G401 (cell line): Measurements from ENCODE around the gene COG2. TPM values are rescaled to one million over a fixed set of nuclear protein-coding genes. Genes with fewer than 3 reads are reported as not detected.
"Not testable (repeated sequence)": the region's sequence is repeated elsewhere in the genome, so short reads cannot be mapped to it uniquely, and the experiment has no call there.

ENCODE experiments used
- DNase-seq: peaks from one replicate; pipeline ENCODE4 v3.0.0-alpha.2; 2015; ENCODE audit warnings: low spot score
- in situ Hi-C: cut with HindIII; loops from 2 replicates; pipeline ENCODE4 v1.10.0; 2016; ENCODE audit warnings: low sequenced_read_pairs, mixed read lengths
- total RNA-seq: library from RNA; depleted of rRNA; stranded (reverse); fragments of >200 nt; shearing (Covaris generic); gene quantifications from 2 replicates; pipeline ENCODE4 v1.2.3, GENCODE V29; 2014

COG2 gene
- total RNA-seq, 1 experiment from 2014 or later: 35.5 TPM

DNA sequence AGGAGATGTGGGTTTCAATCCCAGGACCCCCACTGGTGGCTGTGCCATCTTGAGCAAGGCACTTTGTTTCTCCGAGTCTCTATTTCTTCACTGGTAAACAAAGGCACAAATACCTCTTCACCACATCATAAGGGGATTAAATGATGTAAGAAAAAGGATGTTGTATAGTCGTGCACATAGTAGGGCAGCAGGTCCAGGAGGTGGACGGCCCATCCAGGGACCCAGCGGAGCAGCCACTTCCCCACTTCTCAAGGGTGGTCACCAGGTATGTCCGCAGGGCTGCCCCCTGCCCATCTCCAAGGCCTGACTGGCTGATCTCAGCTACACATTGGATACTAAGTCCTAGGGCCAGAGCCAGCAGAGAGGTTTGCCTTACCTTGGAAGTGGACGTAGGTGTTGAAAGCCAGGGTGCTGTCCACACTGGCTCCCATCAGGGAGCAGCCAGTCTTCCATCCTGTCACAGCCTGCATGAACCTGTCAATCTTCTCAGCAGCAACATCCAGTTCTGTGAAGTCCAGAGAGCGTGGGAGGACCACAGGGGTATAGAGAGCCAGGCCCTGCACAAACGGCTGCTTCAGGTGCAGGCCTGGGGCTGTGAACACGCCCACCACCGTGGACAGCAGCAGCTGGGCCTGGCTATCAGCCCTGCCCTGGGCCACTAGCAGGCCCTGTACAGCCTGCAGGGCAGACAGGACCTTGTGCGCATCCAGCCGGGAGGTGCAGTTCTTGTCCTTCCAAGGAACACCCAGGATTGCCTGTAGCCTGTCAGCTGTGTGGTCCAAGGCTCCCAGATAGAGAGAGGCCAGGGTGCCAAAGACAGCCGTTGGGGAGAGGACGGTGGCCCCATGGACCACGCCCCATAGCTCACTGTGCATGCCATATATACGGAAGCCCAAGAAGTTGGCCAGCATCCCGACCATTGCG lies 67.6 kb downstream of the COG2 start:
- in situ Hi-C loops: no loop called here
- DNase-seq: no peak

DNA sequence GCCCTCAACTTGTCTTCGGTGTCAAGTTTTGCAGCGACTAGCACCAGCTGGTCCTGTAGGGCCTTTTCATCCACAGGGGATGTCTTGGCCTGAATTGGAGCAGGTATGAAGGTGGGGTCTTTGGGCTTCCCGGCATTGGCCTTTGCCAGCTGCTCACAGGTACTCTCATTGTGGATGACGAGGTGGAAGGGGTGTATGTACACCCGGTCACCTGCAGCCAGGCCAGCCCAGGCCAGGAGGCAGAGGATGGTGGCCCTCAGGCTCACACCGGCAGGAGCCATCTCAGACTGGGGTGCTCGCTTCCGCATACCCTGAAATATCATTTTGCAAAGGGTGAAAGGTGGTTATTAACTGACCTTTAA lies 68.2 kb downstream of the COG2 start:
- in situ Hi-C loops: no loop called here
- DNase-seq: no peak

DNA sequence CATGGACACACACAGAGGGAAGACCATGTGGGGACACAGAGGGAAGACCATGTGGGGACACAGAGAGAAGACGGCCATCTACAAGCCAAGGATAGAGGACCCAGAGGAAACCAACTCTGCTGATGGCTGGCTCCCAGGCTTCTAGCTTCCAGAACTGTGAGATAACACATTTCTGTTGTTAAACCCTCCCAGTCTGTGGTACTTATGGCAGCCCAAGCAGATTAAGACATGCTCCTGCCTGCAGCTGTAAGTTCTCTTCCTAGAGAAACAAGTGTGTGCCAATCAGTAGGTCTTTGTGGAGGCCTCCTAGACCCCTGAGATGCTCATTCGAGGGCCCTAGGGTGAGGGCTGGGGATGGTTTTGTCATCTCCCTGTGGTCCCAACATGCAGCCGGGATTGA lies 69.0 kb downstream of the COG2 start:
- DNase-seq: peak; percentile 36
- in situ Hi-C loops: no loop called here

- in situ Hi-C loops: no loop called here
- peak; percentile 91 for DNase-seq
These were observed 70.2 kb downstream of the COG2 start for GRCh38 chr1:230712470-230712942.

DNA sequence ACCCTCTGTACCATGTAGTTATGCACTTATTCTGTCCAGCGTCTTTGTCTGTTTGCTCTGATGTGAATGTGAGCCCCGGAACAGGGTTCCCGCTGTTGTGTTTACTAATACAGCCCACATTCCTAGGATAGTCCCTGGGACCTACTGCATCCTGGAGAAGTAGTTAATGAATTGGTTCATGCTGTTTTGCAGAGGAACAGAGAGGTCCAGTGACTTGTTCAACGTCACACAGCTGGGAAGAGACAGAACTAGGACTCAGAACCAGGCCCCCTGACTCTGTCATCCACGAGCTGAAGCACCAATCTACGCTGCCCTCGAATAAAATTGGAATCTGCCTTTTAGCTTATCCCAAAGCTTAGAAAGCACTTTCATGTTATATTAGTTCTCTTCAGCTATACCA lies 70.9 kb downstream of the COG2 start:
- DNase-seq: peak; percentile 44
- in situ Hi-C loops: no loop called here

DNA sequence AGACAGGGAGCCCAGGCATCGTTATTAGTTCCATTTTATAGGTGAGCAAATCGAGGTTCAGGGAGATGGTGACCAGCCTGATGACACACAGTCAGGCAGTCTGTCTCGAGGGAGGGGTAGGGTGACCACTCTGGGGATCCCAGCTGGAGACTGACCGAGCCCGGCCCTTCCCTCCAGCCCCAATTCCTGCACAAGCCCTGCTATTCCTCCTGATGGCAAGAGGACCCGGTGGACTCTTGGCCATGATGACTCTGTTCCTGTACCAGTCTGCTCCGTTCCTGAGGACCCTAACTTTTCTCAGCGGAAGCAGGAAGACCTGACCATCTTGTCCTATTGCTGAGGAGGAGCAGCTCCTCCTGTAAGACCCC lies 71.2 kb downstream of the COG2 start:
- DNase-seq: no peak
- in situ Hi-C loops: no loop called here

DNA sequence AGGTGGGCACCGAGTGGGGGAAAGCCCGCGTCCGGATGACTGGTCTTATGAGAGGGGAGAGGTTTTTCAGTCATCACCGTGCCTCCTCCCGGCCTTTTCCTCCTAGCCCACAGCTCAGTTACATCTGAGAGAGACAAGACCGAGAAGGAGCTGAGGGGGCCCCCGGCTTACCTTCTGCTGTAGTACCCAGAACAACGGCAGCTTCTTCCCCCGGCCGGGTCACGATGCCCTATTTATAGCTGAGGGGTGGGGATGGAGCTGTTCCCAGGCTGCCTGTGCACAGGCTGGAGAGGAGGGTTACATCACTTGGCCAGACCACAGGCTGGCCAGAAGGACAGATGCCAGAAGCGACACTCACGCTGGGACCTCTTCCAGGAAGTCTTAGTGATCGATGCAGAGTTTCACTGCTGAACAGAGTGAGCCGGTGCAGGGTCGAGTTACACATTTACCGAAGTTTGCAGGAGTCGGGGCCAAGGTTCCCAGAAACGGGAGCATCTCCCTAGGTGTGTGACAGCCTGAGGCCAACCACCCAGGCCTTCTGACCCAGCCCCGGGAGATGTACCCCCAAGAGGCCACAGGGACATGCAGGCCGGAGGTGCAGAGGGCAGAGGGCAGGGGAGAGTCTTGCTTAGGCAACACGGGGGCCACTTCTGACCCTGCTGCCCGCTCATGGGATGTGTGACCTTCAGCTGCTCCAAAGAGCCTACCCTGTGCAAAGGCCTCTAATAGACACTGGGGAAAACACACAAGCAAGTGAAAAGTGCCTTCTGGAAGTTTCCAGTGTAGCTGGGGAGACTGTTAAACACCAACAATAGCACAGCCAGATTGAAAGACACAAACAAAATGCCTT lies 71.9 kb downstream of the COG2 start, which contains the start of gene AGT:
Gene AGT (minus strand): TSS at position 208 of the 850 bp plus-strand sequence. CDS start 3,299 bp downstream, outside the sequence.
- DNase-seq: peak; percentile 97
- in situ Hi-C loops: no loop called here

DNA sequence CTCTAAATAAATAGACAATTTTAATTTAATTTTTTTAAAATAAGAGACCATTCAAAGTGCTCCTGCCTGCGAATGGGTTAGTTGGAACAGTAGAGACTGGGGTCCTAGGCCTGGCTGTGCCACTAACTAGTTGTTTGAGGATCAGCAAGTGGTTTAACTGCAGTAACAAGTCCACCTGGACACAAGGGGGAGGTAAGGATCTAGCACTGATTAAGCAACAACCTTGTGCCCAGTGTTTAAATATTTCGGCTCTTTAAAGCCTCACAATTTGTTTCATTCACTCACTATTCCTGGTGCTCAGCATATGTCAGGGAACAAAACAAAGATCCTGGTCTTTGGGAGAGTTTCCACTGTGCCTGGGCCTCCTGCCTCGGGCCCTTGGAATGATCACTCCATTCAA lies 73.2 kb downstream of the COG2 start:
- DNase-seq: no peak
- in situ Hi-C loops: no loop called here

GRCh38 chr1:230716453-230716852 lies 74.2 kb downstream of the COG2 start:
- in situ Hi-C loops, DNase-seq: not testable (repeated sequence)

- in situ Hi-C loops: no loop called here
- no peak for DNase-seq
These were observed 75.0 kb downstream of the COG2 start for GRCh38 chr1:230717251-230717650.

- DNase-seq, in situ Hi-C loops: not testable (repeated sequence)
These were observed 79.7 kb downstream of the COG2 start for GRCh38 chr1:230721849-230722522.

GRCh38 chr1:230725256-230726012 lies 83.2 kb downstream of the COG2 start:
- DNase-seq: no peak
- in situ Hi-C loops: no loop called here

GRCh38 chr1:230728710-230729392 lies 86.6 kb downstream of the COG2 start:
- in situ Hi-C loops: no loop called here
- peak; percentile 62 for DNase-seq

GRCh38 chr1:230730977-230731376 lies 88.7 kb downstream of the COG2 start:
- in situ Hi-C loops: no loop called here
- no peak for DNase-seq

GRCh38 chr1:230735447-230735846 lies 93.2 kb downstream of the COG2 start:
- no peak for DNase-seq
- in situ Hi-C loops: no loop called here

DNA sequence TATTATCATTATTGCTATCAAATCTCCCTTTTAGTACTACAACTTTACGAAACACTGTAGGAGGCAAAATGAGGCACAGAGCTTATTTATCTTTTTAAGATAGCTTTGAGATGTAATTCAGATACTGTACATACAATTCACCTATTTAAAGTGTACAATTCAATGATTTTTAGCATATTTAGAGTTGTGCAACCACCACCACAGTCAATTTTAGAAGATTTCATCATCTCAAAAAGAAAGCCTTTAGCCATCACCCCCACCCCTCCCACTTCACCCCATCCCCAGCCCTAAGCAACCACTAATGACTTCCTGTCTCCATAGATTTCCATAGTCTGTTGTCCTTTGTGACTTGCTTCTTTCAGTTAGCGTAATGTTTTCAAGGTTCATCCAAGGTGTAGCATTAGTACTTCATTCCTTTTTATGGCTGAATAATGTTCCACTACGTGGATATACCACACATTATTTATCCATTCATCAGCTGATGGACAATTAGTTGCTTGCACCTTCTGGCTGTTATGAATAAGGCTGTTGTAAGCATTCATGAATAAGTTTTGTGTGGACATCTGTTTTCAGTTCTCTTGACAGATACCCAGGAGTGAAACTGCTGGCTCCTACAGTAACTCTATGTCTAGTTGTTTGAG lies 95.5 kb downstream of the COG2 start:
- in situ Hi-C loops: no loop called here
- no peak for DNase-seq

- in situ Hi-C loops: no loop called here
- no peak for DNase-seq
These were observed 97.4 kb downstream of the COG2 start for GRCh38 chr1:230739564-230740290.
